ENCODE measurements around the gene MAPKAPK5.

GRCh38 chr12:111846016-111846415, 4.0 kb downstream of the MAPKAPK5 start:
- TF ChIP-seq BHLHE40 (IDR thresholded peaks at IDR 0.05; ENCODE audit: borderline replicate concordance in 1 of 2, low read depth in 2 of 2, low read length in 1 of 2): no peak
- TF ChIP-seq KDM1A (IDR thresholded peaks at IDR 0.05; ENCODE audit: borderline replicate concordance): no peak
- TF ChIP-seq CTCF (IDR thresholded peaks at IDR 0.05 in 2 of 3, conservative IDR thresholded peaks at IDR 0.05 in 1 of 3; ENCODE audit: control insufficient read depth in 2 of 3, extremely low read depth in 1 of 3, insufficient read depth in 1 of 3, low read depth in 3 of 3, low read length in 3 of 3): no peak
- TF ChIP-seq ETV6 (conservative IDR thresholded peaks at IDR 0.05 in 1 of 2, IDR thresholded peaks at IDR 0.05 in 1 of 2; ENCODE audit: borderline replicate concordance in 1 of 2, low read depth in 1 of 2): no peak
- no peak for TF ChIP-seq POLR2AphosphoS2 (IDR thresholded peaks at IDR 0.05; ENCODE audit: low read depth, low read length)
- TF ChIP-seq TAF1 (IDR thresholded peaks at IDR 0.05; ENCODE audit: borderline replicate concordance, low read depth, low read length): no peak
- TF ChIP-seq MAX (IDR thresholded peaks at IDR 0.05; ENCODE audit: low read depth, low read length): no peak
- TF ChIP-seq CREB1 (IDR thresholded peaks at IDR 0.05; ENCODE audit: low read depth): no peak
- TF ChIP-seq SREBF1 (IDR thresholded peaks at IDR 0.05; ENCODE audit: low read length): no peak
- no peak for TF ChIP-seq ZNF622 (IDR thresholded peaks at IDR 0.05)
